Epithelial cell of proximal tubule (primary cell): ENCODE results near the gene MYO5B. TPM values are rescaled to one million over a fixed set of nuclear protein-coding genes. Genes with fewer than 3 reads are reported as not detected.

Experiments used
- DNase-seq: peaks from one replicate; pipeline ENCODE4 v3.0.0-alpha.2; 2011; ENCODE audit warnings: low read depth
- H3K4me3 ChIP-seq: 2 replicates; pipeline ENCODE4 v1.5.1; 2011; ENCODE audit warnings: low read depth, mild to moderate bottlenecking, low read length
- CTCF ChIP-seq: conservative IDR thresholded peaks from 2 replicates; pipeline ENCODE4 v1.5.1; 2012; ENCODE audit warnings: low read depth, mild to moderate bottlenecking, low read length
- total RNA-seq: library from RNA; depleted of rRNA; stranded (reverse); fragments of >200 nt; gene quantifications from 2 replicates; pipeline ENCODE4 v1.2.3, GENCODE V29; 2015

Gene MYO5B
- total RNA-seq, 1 donor from 2014 or later: 48.4 TPM

GRCh38 chr18:50155406-50155805 is 39.5 kb downstream of the MYO5B start:
- no peak for TF ChIP-seq CTCF
- no peak for DNase-seq
- no peak overlapping the region for H3K4me3 ChIP-seq

- no peak for TF ChIP-seq CTCF
- DNase-seq: no peak
- H3K4me3 ChIP-seq: no peak overlapping the region
Measured at GRCh38 chr18:50154420-50154819, 40.5 kb downstream of the MYO5B start.

DNA sequence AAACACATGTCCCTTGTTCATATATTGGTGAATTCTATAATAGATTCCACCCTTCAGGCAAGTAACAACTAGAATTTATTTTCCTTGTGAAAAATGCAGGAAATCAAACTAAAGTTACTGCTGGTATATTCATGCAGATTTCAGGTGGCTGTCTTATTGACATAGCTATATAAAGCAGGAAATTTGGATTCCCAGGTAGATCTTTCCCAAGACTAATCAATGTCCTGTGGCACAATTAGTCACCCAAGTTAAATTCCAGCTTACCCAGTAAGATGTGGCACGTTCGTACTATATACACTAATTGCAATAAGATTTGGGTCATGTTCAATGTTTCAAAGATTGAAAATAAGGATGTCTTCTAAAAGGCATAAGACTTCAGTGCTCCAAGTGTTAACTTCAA is 42.0 kb downstream of the MYO5B start:
- H3K4me3 ChIP-seq: no peak overlapping the region
- no peak for TF ChIP-seq CTCF
- DNase-seq: no peak

GRCh38 chr18:50151926-50152325 is 43.0 kb downstream of the MYO5B start:
- no peak for DNase-seq
- TF ChIP-seq CTCF: no peak

GRCh38 chr18:50144540-50144939 is 50.4 kb downstream of the MYO5B start:
- no peak for DNase-seq
- no peak overlapping the region for H3K4me3 ChIP-seq
- TF ChIP-seq CTCF: no peak

More at GRCh38 chr18:50151926-50152325, 43.0 kb downstream of the MYO5B start:
- no peak overlapping the region for H3K4me3 ChIP-seq

DNA sequence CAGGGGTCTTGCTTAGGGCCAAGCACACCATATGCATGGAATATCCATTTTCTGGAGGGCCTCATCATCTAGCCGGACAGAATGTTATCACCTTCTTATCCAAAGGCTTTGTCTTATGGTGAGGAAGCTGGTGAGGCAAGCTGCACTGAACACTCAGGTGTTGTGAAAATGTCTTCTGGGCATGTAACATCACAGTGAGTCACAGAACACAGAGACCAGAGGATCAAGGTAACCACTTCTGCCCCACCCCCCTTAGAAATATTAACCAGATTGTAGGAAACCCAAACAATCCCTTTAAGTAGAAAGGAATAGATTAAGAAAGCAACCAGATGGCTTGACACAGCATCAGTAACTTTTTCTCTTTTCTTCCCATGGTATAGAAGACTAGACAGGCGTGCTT is 51.1 kb downstream of the MYO5B start:
- no peak overlapping the region for H3K4me3 ChIP-seq
- TF ChIP-seq CTCF: no peak
- DNase-seq: no peak

DNA sequence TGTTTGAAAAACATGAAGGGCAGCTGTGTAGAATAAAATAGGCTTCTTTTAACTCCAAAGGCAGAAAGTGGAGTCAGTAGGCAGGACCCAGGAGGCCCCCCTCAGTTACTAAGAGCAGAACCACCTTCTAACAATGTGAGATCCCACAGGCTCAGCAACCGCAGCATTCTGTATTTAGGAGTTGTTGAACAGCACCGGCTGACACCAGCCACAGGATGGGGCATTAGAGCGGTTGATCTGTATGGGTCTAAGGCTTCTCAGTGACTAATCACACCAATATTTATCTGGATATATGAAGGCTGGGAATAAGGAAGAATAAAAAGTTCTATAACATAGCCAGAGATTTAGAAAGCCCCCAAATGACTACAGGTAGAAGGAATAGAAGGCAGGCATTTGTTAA is 51.7 kb downstream of the MYO5B start:
- no peak for DNase-seq
- no peak overlapping the region for H3K4me3 ChIP-seq
- TF ChIP-seq CTCF: peak; percentile 29
